Kidney (tissue), 14 donors: Measurements from ENCODE around the gene MCF2L. TPM values are rescaled to one million over a fixed set of nuclear protein-coding genes. Genes with fewer than 3 reads are reported as not detected.

Source experiments
- DNase-seq, 5 donors: peaks; one replicate each; pipeline ENCODE4 v3.0.0-alpha.2; 2013 to 2020
- FAIRE-seq: peaks from 2 replicates; lab custom pipeline; 2012; peaks lifted over from hg19 to GRCh38; lab: Jason Lieb, UNC
- H3K27ac ChIP-seq, 2 donors: one replicate each; pipeline ENCODE4 v1.7.0; 2013; ENCODE audit warnings: low read depth in 2 of 2, low read length in 2 of 2, inconsistent platforms in 1 of 2
- H3K27me3 ChIP-seq: one replicate; pipeline ENCODE4 v1.7.1; 2013; ENCODE audit warnings: low read length, inconsistent platforms; ENCODE audit not compliant: control insufficient read depth, insufficient read depth
- H3K36me3 ChIP-seq, 3 donors: one replicate each; pipeline versions ENCODE4 v1.7.0 to v1.7.1; 2013; ENCODE audit warnings: low read length in 3 of 3, control low read depth in 1 of 3, inconsistent platforms in 1 of 3; ENCODE audit not compliant: insufficient read depth in 3 of 3, control insufficient read depth in 2 of 3
- H3K4me1 ChIP-seq, 3 donors: one replicate each; pipeline versions ENCODE4 v1.7.0 to v1.7.1; 2013; ENCODE audit warnings: low read length in 3 of 3, inconsistent platforms in 1 of 3, low read depth in 1 of 3; ENCODE audit not compliant: control insufficient read depth in 2 of 3, insufficient read depth in 2 of 3
- H3K4me3 ChIP-seq, 3 donors: one replicate each; pipeline versions ENCODE4 v1.7.0 to v1.8.1; 2013; ENCODE audit warnings: low read length in 3 of 3, control low read depth in 1 of 3, inconsistent platforms in 1 of 3
- H3K9ac ChIP-seq, 3 donors: one replicate each; pipeline versions ENCODE4 v1.7.0 to v1.7.1; 2013; ENCODE audit warnings: low read length in 3 of 3, control low read depth in 1 of 3, inconsistent platforms in 1 of 3
- H3K9me3 ChIP-seq, 3 donors: one replicate each; pipeline versions ENCODE4 v1.7.0 to v1.7.1; 2013; ENCODE audit warnings: low read length in 3 of 3, control low read depth in 1 of 3, inconsistent platforms in 1 of 3; ENCODE audit not compliant: control insufficient read depth in 2 of 3, insufficient read depth in 1 of 3
- CTCF ChIP-seq: IDR thresholded peaks from 3 replicates; pipeline ENCODE4 v1.5.1; 2012; ENCODE audit warnings: mild to moderate bottlenecking, moderate library complexity, borderline replicate concordance; ENCODE audit not compliant: insufficient read depth; ENCODE audit errors: extremely low read depth
- intact Hi-C: fragments of 100-400 bp; cut with DNase I; formaldehyde crosslinking; loops from one replicate; pipeline ENCODE4 v1.11.1; 2022
- polyA plus RNA-seq: library from polyadenylated mRNA; stranded (reverse); fragments of 350-450 nt; fragmentation: Illumina TruSeq; extraction: RNeasy Lipid Tissue Mini Kit (QIAGEN cat#74804); gene quantifications from one replicate; pipeline ENCODE4 v1.2.3, GENCODE V29; 2014; ENCODE audit warnings: low read depth, low replicate concordance; ENCODE audit not compliant: insufficient read depth
- total RNA-seq: library from RNA; stranded (reverse); fragmentation: NEBNext Ultra II Directional; extraction: Animal tissue kit (Norgen Biotek cat#: 25700); gene quantifications from one replicate; pipeline ENCODE4 v1.2.1, GENCODE V29; 2021
- donor health status: control.
- donor health status: control.
- donor health status: control.
- donor health status: control.
- donor health status: control.
- donor health status: DM: yes; HTN: yes; CAD: no.
- donor health status: Normal renal cell carcinoma (clear cell type).

The MCF2L gene
- total and polyA plus RNA-seq, 2 donors from 2014 or later = 12.1 to 61.9 TPM

GRCh38 chr13:112983428-112984196 is 14.6 kb downstream of the MCF2L start:
- intact Hi-C loops = no loop called here
- Histone ChIP-seq H3K4me3 (no peak overlapping the region), H3K36me3 (no peaks in the 10 kb centered on the region), H3K4me1 (no peaks in the 10 kb centered on the region), H3K27ac (no peak overlapping the region), H3K27me3 (no peaks in the 10 kb centered on the region), H3K9ac (no peak overlapping the region), H3K9me3 (no peaks in the 10 kb centered on the region)
- FAIRE-seq = no peak
- no peak for TF ChIP-seq CTCF
- no peak for DNase-seq

GRCh38 chr13:112984501-112984900 is 15.5 kb downstream of the MCF2L start:
- DNase-seq (no peak), FAIRE-seq (no peak)
- TF ChIP-seq CTCF = no peak
- intact Hi-C loops = no loop called here
- Histone ChIP-seq H3K27me3 (no peaks in the 10 kb centered on the region), H3K9me3 (no peaks in the 10 kb centered on the region), H3K4me3 (no peak overlapping the region), H3K4me1 (no peaks in the 10 kb centered on the region), H3K27ac (no peak overlapping the region), H3K9ac (no peak overlapping the region), H3K36me3 (no peaks in the 10 kb centered on the region)

DNA sequence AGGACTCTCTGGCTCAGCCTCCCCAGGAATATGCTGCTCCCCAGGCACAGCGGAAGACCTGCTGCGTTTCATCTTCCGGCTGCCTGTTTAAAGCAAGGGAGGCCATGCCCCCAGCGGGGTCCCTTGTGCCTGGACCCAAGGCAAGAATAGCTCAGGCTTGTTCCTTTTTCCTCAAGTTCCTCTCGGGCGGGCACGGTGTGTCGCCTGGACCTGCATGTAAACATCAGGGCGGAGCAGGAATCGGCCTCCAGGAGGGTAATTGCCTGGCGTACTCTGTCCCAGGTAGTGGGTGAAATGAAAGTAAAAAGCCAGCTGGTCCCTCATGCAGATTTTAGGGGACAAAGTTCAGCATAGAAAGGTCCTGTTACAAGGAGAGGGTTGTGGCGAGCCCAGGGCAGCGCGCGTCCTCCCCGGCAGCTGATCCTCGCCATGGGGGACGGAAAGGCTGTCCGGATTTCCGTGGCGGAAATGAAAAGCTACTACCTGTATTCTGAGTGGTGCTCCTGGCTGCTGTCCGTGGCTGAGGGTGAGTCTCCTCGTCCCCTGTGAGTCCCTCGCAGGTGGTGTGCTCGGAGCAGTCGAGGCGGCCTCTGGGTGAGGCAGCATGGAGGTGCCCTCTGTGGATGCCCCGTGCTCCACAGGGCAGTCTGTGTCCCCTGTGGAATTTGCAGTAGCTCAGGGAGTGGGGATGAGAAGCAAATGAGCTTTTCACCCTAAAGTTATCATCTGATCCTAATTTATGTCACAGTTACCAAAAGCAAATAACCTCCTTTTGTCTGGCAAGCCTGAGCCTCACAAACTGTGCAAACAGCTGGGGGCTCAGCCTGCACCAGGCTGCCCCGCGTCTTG is 16.2 kb downstream of the MCF2L start:
- Histone ChIP-seq H3K9me3 (no peaks in the 10 kb centered on the region), H3K4me1 (peaks cover 0 to under 1% (median 0%) of the 10 kb centered on the region in 3 donors), H3K27me3 (no peaks in the 10 kb centered on the region), H3K36me3 (peaks cover 0 to 4% (median 0%) of the 10 kb centered on the region in 3 donors), H3K9ac (no peak overlapping the region), H3K27ac (no peak overlapping the region), H3K4me3 (no peak overlapping the region)
- no peak for FAIRE-seq
- intact Hi-C loops = no loop called here
- DNase-seq = peak in 1 of 5 donors; percentile 43
- TF ChIP-seq CTCF = no peak
